ENCODE measurements around the gene ZNF616. TPM values are rescaled to one million over a fixed set of nuclear protein-coding genes. Genes with fewer than 3 reads are reported as not detected.

Gene ZNF616
- total RNA-seq, 1 experiment from 2014 or later, result 9.7 TPM

GRCh38 chr19:52102782-52103181 lies 37.0 kb downstream of the ZNF616 start:
- no peak for DNase-seq (ENCODE audit: low read depth, low spot score)
- ChIA-PET RAD21 (ENCODE audit: low non-redundant PET in 1 of 2, low total read pairs in 2 of 2, uncharacterized antibody in 2 of 2, unreplicated experiment in 2 of 2) (no interaction called here), CTCF (no interaction called here), POLR2A (no interaction called here)
- no peaks in the 10 kb centered on the region for H3K4me1 ChIP-seq (ENCODE audit: control insufficient read depth in 1 of 2, insufficient read depth in 2 of 2, low read length in 2 of 2)
- no peaks in the 10 kb centered on the region for H3K9me2 ChIP-seq (ENCODE audit: insufficient read depth)
- no peak overlapping the region for H3K4me3 ChIP-seq (replicated peaks in 1 of 2; ENCODE audit: low read depth in 1 of 2, low read length in 2 of 2)
- no peaks in the 10 kb centered on the region for H3K36me3 ChIP-seq (ENCODE audit: control insufficient read depth in 1 of 2, insufficient read depth in 2 of 2, low read length in 2 of 2)
- no peaks in the 10 kb centered on the region for H3K79me2 ChIP-seq (ENCODE audit: insufficient read depth, low read length)
- no peak overlapping the region for H3K27ac ChIP-seq (ENCODE audit: low read depth, low read length)
- BruUV-seq (replicated peaks), result no TSS peak
- intact Hi-C loops (cut with micrococcal nuclease), result no loop called here
- TF ChIP-seq ELF1 (IDR thresholded peaks at IDR 0.05; ENCODE audit: borderline replicate concordance, low read depth) (no peak), EZH2phosphoT487 (IDR thresholded peaks at IDR 0.05; ENCODE audit: borderline replicate concordance) (no peak), TCF7L2 (IDR thresholded peaks at IDR 0.05; ENCODE audit: borderline replicate concordance, extremely low read depth, insufficient read depth, insufficient read length) (no peak), JUND (IDR thresholded peaks at IDR 0.05) (no peak), EZH2 (IDR thresholded peaks at IDR 0.05) (no peak), MAX (IDR thresholded peaks at IDR 0.05) (no peak), EGR1 (IDR thresholded peaks at IDR 0.05; ENCODE audit: low read depth) (no peak), CBX3 (IDR thresholded peaks at IDR 0.05; ENCODE audit: low read depth) (no peak), RAD21 (IDR thresholded peaks at IDR 0.05; ENCODE audit: low read depth) (no peak), SRF (IDR thresholded peaks at IDR 0.05; ENCODE audit: low read depth) (no peak), FOSL1 (IDR thresholded peaks at IDR 0.05; ENCODE audit: low read depth) (no peak), ZNF274 (IDR thresholded peaks at IDR 0.05; ENCODE audit: low read depth, low read length) (no peak), POLR2A (IDR thresholded peaks at IDR 0.05; ENCODE audit: borderline replicate concordance, extremely low read depth, insufficient read depth, insufficient read length) (no peak), ZFX (IDR thresholded peaks at IDR 0.05) (no peak), CEBPB (IDR thresholded peaks at IDR 0.05; ENCODE audit: low read depth) (no peak), POLR2AphosphoS5 (IDR thresholded peaks at IDR 0.05; ENCODE audit: low read depth, low read length) (no peak)
- TF ChIP-seq, protein P1, sequence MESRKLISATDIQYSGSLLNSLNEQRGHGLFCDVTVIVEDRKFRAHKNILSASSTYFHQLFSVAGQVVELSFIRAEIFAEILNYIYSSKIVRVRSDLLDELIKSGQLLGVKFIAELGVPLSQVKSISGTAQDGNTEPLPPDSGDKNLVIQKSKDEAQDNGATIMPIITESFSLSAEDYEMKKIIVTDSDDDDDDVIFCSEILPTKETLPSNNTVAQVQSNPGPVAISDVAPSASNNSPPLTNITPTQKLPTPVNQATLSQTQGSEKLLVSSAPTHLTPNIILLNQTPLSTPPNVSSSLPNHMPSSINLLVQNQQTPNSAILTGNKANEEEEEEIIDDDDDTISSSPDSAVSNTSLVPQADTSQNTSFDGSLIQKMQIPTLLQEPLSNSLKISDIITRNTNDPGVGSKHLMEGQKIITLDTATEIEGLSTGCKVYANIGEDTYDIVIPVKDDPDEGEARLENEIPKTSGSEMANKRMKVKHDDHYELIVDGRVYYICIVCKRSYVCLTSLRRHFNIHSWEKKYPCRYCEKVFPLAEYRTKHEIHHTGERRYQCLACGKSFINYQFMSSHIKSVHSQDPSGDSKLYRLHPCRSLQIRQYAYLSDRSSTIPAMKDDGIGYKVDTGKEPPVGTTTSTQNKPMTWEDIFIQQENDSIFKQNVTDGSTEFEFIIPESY (IDR thresholded peaks at IDR 0.05; ENCODE audit: extremely low read depth, insufficient replicate concordance, low read length), result no peak
- TF ChIP-seq, protein P2, sequence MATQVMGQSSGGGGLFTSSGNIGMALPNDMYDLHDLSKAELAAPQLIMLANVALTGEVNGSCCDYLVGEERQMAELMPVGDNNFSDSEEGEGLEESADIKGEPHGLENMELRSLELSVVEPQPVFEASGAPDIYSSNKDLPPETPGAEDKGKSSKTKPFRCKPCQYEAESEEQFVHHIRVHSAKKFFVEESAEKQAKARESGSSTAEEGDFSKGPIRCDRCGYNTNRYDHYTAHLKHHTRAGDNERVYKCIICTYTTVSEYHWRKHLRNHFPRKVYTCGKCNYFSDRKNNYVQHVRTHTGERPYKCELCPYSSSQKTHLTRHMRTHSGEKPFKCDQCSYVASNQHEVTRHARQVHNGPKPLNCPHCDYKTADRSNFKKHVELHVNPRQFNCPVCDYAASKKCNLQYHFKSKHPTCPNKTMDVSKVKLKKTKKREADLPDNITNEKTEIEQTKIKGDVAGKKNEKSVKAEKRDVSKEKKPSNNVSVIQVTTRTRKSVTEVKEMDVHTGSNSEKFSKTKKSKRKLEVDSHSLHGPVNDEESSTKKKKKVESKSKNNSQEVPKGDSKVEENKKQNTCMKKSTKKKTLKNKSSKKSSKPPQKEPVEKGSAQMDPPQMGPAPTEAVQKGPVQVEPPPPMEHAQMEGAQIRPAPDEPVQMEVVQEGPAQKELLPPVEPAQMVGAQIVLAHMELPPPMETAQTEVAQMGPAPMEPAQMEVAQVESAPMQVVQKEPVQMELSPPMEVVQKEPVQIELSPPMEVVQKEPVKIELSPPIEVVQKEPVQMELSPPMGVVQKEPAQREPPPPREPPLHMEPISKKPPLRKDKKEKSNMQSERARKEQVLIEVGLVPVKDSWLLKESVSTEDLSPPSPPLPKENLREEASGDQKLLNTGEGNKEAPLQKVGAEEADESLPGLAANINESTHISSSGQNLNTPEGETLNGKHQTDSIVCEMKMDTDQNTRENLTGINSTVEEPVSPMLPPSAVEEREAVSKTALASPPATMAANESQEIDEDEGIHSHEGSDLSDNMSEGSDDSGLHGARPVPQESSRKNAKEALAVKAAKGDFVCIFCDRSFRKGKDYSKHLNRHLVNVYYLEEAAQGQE (IDR thresholded peaks at IDR 0.05; ENCODE audit: low read depth), result no peak
- TF ChIP-seq, protein P3, sequence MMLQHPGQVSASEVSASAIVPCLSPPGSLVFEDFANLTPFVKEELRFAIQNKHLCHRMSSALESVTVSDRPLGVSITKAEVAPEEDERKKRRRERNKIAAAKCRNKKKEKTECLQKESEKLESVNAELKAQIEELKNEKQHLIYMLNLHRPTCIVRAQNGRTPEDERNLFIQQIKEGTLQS (IDR thresholded peaks at IDR 0.05), result no peak
- TF ChIP-seq, protein P4, sequence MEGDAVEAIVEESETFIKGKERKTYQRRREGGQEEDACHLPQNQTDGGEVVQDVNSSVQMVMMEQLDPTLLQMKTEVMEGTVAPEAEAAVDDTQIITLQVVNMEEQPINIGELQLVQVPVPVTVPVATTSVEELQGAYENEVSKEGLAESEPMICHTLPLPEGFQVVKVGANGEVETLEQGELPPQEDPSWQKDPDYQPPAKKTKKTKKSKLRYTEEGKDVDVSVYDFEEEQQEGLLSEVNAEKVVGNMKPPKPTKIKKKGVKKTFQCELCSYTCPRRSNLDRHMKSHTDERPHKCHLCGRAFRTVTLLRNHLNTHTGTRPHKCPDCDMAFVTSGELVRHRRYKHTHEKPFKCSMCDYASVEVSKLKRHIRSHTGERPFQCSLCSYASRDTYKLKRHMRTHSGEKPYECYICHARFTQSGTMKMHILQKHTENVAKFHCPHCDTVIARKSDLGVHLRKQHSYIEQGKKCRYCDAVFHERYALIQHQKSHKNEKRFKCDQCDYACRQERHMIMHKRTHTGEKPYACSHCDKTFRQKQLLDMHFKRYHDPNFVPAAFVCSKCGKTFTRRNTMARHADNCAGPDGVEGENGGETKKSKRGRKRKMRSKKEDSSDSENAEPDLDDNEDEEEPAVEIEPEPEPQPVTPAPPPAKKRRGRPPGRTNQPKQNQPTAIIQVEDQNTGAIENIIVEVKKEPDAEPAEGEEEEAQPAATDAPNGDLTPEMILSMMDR (IDR thresholded peaks at IDR 0.05 in 2 of 3, conservative IDR thresholded peaks at IDR 0.05 in 1 of 3; ENCODE audit: borderline replicate concordance in 1 of 3, insufficient read depth in 1 of 3, low read depth in 2 of 3, low read length in 2 of 3), result no peak
- H3K27me3 ChIP-seq (ENCODE audit: insufficient read depth, low read length), result no peaks in the 10 kb centered on the region
- no peak overlapping the region for H3K9ac ChIP-seq (ENCODE audit: low read length)
- peaks cover 0 to 10% of the 10 kb centered on the region in 2 experiments; a peak in 3 of 4 replicates for H3K9me3 ChIP-seq (ENCODE audit: control insufficient read depth in 1 of 2, insufficient read depth in 1 of 2, low read depth in 1 of 2, low read length in 2 of 2)
- no peaks in the 10 kb centered on the region for H4K20me1 ChIP-seq (ENCODE audit: insufficient read depth)
- H3K4me2 ChIP-seq (ENCODE audit: low read length), result no peak overlapping the region
- no peak overlapping the region for H2AFZ ChIP-seq (ENCODE audit: low read depth, low read length, poor library complexity, severe bottlenecking)
- no peak for ATAC-seq

Data from HCT116 (cell line).